ENCODE data around the gene NEXMIF. TPM values are rescaled to one million over a fixed set of nuclear protein-coding genes. Genes with fewer than 3 reads are reported as not detected.

The NEXMIF gene
- total and polyA plus RNA-seq, 2 of the 8 experiments (the other 6 are each of a cell fraction or from before 2014, with no cell fraction given), result 0.18 to 0.73 TPM

DNA sequence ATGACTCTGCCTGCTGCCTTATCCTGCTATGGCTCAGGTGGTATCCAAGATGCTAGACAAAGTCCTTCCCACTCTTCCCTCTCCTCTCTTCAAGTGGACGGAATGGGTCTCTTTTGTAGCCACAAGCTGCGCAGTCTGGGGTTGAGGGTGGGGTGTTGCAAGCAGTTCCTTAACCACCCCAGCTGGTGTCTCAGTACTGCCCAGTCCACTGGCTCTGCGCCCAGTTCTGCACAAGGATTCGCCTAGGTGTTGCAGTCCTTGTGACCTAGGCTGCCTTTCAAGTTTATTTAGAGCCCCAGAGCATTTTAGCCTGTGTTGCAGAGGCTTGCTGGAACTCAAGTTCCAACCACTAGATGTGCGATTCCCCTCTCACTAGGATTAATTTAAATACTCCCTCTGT is 120.7 kb downstream of the NEXMIF start (continued):
- TF ChIP-seq CHD7 (IDR thresholded peaks at IDR 0.05; ENCODE audit: insufficient replicate concordance, low read length) (no peak), SP4 (IDR thresholded peaks at IDR 0.05; ENCODE audit: low read length) (no peak), CHD1 (IDR thresholded peaks at IDR 0.05; ENCODE audit: low read depth, low read length) (no peak), SRF (IDR thresholded peaks at IDR 0.05; ENCODE audit: low read depth, low read length) (no peak), CHD2 (IDR thresholded peaks at IDR 0.05; ENCODE audit: low read length) (no peak), HDAC2 (IDR thresholded peaks at IDR 0.05; ENCODE audit: borderline replicate concordance in 1 of 2, low read depth in 2 of 2, low read length in 2 of 2) (no peak)
